ENCODE measurements around the gene GPR6. TPM values are rescaled to one million over a fixed set of nuclear protein-coding genes. Genes with fewer than 3 reads are reported as not detected.

Gene GPR6
- total RNA-seq, 1 experiment from 2014 or later: 0.20 TPM

DNA sequence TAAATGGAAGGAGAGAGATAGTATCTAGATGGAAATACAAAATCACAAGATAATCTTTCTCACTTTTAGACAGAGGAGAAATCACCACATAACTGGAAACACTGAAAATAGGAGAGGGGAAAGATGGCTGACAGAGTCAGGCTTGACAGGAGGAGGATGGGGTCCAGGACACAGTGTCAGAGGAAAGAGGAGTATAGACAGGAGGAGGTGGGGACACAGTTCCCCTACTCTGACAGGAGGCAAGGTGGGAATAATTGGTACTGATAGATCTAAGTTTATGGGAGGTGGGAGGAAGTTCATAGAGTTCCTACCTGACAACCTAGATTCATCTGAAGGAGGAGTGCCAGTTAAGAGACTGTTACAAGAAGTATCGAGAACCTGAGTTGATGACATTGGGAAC is 9.1 kb downstream of the GPR6 start:
- Mint-ChIP-seq H3K9me3 (no peaks in the 10 kb centered on the region), H3K4me1 (no peaks in the 10 kb centered on the region), H3K27me3 (ENCODE audit: low read depth) (peaks cover 9% of the 10 kb centered on the region), H3K4me3 (no peak overlapping the region), H3K36me3 (ENCODE audit: insufficient read depth in 1 of 3, low read depth in 3 of 3) (no peaks in the 10 kb centered on the region; a peak in 1 of 7 replicates), H3K27ac (no peak overlapping the region)
- Histone ChIP-seq H2BK15ac (ENCODE audit: low read depth, low read length) (no peak overlapping the region), H3K56ac (ENCODE audit: insufficient read length, low read depth, low read length) (no peak overlapping the region), H4K91ac (ENCODE audit: insufficient read length, low read depth, low read length) (no peak overlapping the region), H3K23ac (ENCODE audit: insufficient read length, low read depth, low read length) (no peak overlapping the region), H4K8ac (replicated peaks; ENCODE audit: insufficient read length, low read depth, low read length) (no peak overlapping the region), H2BK5ac (ENCODE audit: insufficient read length, low read length) (no peak overlapping the region), H4K5ac (ENCODE audit: insufficient read length, low read depth, low read length) (no peak overlapping the region), H3K4ac (ENCODE audit: low read depth, low read length) (no peak overlapping the region), H3K14ac (ENCODE audit: insufficient read depth, low read length) (no peak overlapping the region), H3K9me3 (ENCODE audit: control insufficient read depth, low read depth, low read length) (no peaks in the 10 kb centered on the region), H3K79me2 (ENCODE audit: insufficient read depth, low read length) (no peaks in the 10 kb centered on the region), H3K23me2 (ENCODE audit: insufficient read length, low read depth, low read length, poor library complexity, severe bottlenecking) (no peaks in the 10 kb centered on the region), H4K20me1 (ENCODE audit: control insufficient read depth, insufficient read depth, insufficient read length) (no peaks in the 10 kb centered on the region), H2AFZ (ENCODE audit: low read length) (no peak overlapping the region), H3K4me2 (ENCODE audit: insufficient read depth, insufficient read length, low read length) (no peak overlapping the region), H3K27ac (ENCODE audit: insufficient read length, low read depth, low read length) (no peak overlapping the region), H3K4me1 (ENCODE audit: insufficient read depth, low read length) (no peaks in the 10 kb centered on the region), H3K79me1 (ENCODE audit: insufficient read depth, low read depth, low read length, poor library complexity, severe bottlenecking) (no peaks in the 10 kb centered on the region), H2BK120ac (ENCODE audit: low read depth, low read length, poor library complexity, severe bottlenecking) (no peak overlapping the region), H3K9ac (ENCODE audit: extremely low read depth, insufficient read length, low read length) (no peak overlapping the region), H3T11ph (ENCODE audit: low read length) (no peak overlapping the region), H2AK5ac (ENCODE audit: insufficient read length, low read length) (no peak overlapping the region), H3K27me3 (ENCODE audit: insufficient read depth, low read length) (no peaks in the 10 kb centered on the region), H2BK12ac (ENCODE audit: insufficient read length, low read depth, low read length) (no peak overlapping the region), H2BK20ac (ENCODE audit: low read depth, low read length, poor library complexity, severe bottlenecking) (no peak overlapping the region), H3K18ac (ENCODE audit: insufficient read length, low read depth, low read length) (no peak overlapping the region)
- TF ChIP-seq, protein P1, sequence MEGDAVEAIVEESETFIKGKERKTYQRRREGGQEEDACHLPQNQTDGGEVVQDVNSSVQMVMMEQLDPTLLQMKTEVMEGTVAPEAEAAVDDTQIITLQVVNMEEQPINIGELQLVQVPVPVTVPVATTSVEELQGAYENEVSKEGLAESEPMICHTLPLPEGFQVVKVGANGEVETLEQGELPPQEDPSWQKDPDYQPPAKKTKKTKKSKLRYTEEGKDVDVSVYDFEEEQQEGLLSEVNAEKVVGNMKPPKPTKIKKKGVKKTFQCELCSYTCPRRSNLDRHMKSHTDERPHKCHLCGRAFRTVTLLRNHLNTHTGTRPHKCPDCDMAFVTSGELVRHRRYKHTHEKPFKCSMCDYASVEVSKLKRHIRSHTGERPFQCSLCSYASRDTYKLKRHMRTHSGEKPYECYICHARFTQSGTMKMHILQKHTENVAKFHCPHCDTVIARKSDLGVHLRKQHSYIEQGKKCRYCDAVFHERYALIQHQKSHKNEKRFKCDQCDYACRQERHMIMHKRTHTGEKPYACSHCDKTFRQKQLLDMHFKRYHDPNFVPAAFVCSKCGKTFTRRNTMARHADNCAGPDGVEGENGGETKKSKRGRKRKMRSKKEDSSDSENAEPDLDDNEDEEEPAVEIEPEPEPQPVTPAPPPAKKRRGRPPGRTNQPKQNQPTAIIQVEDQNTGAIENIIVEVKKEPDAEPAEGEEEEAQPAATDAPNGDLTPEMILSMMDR (conservative IDR thresholded peaks at IDR 0.05): no peak
- no CpG with 5 or more reads among the region's 1 CpG for WGBS (ENCODE audit: extremely low coverage, insufficient read length, low lambda C conversion rate)
- no peak for DNase-seq

Measured in H9 (cell line).